ENCODE data around the gene SLFNL1.

SLFNL1 gene

GRCh38 chr1:40986956-40987355 lies 34.6 kb downstream of the SLFNL1 start:
- Histone ChIP-seq H3K9me3 (replicated peaks; ENCODE audit: insufficient read depth, low read length) (no peaks in the 10 kb centered on the region), H3K79me2 (ENCODE audit: low read length) (peaks cover 82% of the 10 kb centered on the region), H3K4me1 (ENCODE audit: low read length) (no peaks in the 10 kb centered on the region; the same call in 1 of the 2 replicates), H3F3A (ENCODE audit: insufficient read depth, low read length) (no peaks in the 10 kb centered on the region), H3K36me3 (replicated peaks; ENCODE audit: insufficient read depth, low read length) (peaks cover 45% of the 10 kb centered on the region), H3K9ac (ENCODE audit: low read length) (no peak overlapping the region), H3K27me3 (replicated peaks; ENCODE audit: insufficient read depth, low read length) (no peaks in the 10 kb centered on the region), H3K9me2 (replicated peaks; ENCODE audit: insufficient read depth, low read length) (no peaks in the 10 kb centered on the region), H2AFZ (ENCODE audit: low read length) (no peak overlapping the region), H3K4me3 (ENCODE audit: low read length) (no peak overlapping the region), H4K20me1 (ENCODE audit: insufficient read depth, low read length) (peaks cover 14% of the 10 kb centered on the region; the same call in 1 of the 2 replicates), H3K4me2 (ENCODE audit: low read depth, low read length) (no peak overlapping the region), H3K27ac (ENCODE audit: low read length) (no peak overlapping the region)
- no peak for TF ChIP-seq CTCF (IDR thresholded peaks at IDR 0.05; ENCODE audit: low read length)
- no peak for TF ChIP-seq EZH2 (optimal IDR thresholded peaks at IDR 0.05; ENCODE audit: low read depth, low read length)
- no peak for TF ChIP-seq EZH2phosphoT487 (IDR thresholded peaks at IDR 0.05; ENCODE audit: low read length)
- DNase-seq: no peak

- Histone ChIP-seq H3K4me1 (ENCODE audit: low read length) (peaks cover 3% of the 10 kb centered on the region), H3K4me2 (ENCODE audit: low read depth, low read length) (no peak overlapping the region)
- DNase-seq: no peak
These were observed 35.2 kb downstream of the SLFNL1 start for GRCh38 chr1:40986328-40986783.

GRCh38 chr1:40985875-40986274 lies 35.6 kb downstream of the SLFNL1 start:
- Histone ChIP-seq H3K9me2 (replicated peaks; ENCODE audit: insufficient read depth, low read length) (no peaks in the 10 kb centered on the region), H3K9ac (ENCODE audit: low read length) (no peak overlapping the region), H3K4me3 (ENCODE audit: low read length) (no peak overlapping the region), H3K27me3 (replicated peaks; ENCODE audit: insufficient read depth, low read length) (no peaks in the 10 kb centered on the region), H3K79me2 (ENCODE audit: low read length) (peaks cover 82% of the 10 kb centered on the region), H4K20me1 (ENCODE audit: insufficient read depth, low read length) (peaks cover 20% of the 10 kb centered on the region; the same call in 1 of the 2 replicates), H3K4me1 (ENCODE audit: low read length) (peaks cover 8% of the 10 kb centered on the region), H3F3A (ENCODE audit: insufficient read depth, low read length) (no peaks in the 10 kb centered on the region), H3K36me3 (replicated peaks; ENCODE audit: insufficient read depth, low read length) (peaks cover 40% of the 10 kb centered on the region), H3K9me3 (replicated peaks; ENCODE audit: insufficient read depth, low read length) (no peaks in the 10 kb centered on the region), H3K27ac (ENCODE audit: low read length) (no peak overlapping the region), H2AFZ (ENCODE audit: low read length) (no peak overlapping the region), H3K4me2 (ENCODE audit: low read depth, low read length) (no peak overlapping the region)
- TF ChIP-seq EZH2 (optimal IDR thresholded peaks at IDR 0.05; ENCODE audit: low read depth, low read length) (no peak), CTCF (IDR thresholded peaks at IDR 0.05; ENCODE audit: low read length) (no peak), EZH2phosphoT487 (IDR thresholded peaks at IDR 0.05; ENCODE audit: low read length) (no peak)
- DNase-seq: no peak

More at GRCh38 chr1:40986328-40986783, 35.2 kb downstream of the SLFNL1 start:
- no peaks in the 10 kb centered on the region for H3K9me2 ChIP-seq (replicated peaks; ENCODE audit: insufficient read depth, low read length)
- no peak overlapping the region for H3K27ac ChIP-seq (ENCODE audit: low read length)
- TF ChIP-seq EZH2 (optimal IDR thresholded peaks at IDR 0.05; ENCODE audit: low read depth, low read length) (no peak), CTCF (IDR thresholded peaks at IDR 0.05; ENCODE audit: low read length) (no peak), EZH2phosphoT487 (IDR thresholded peaks at IDR 0.05; ENCODE audit: low read length) (no peak)
- H3K36me3 ChIP-seq (replicated peaks; ENCODE audit: insufficient read depth, low read length): peaks cover 40% of the 10 kb centered on the region
- no peaks in the 10 kb centered on the region for H3K27me3 ChIP-seq (replicated peaks; ENCODE audit: insufficient read depth, low read length)
- no peaks in the 10 kb centered on the region for H3F3A ChIP-seq (ENCODE audit: insufficient read depth, low read length)
- H2AFZ ChIP-seq (ENCODE audit: low read length): no peak overlapping the region
- no peak overlapping the region for H3K9ac ChIP-seq (ENCODE audit: low read length)
- H3K79me2 ChIP-seq (ENCODE audit: low read length): peaks cover 82% of the 10 kb centered on the region
- peaks cover 20% of the 10 kb centered on the region; the same call in 1 of the 2 replicates for H4K20me1 ChIP-seq (ENCODE audit: insufficient read depth, low read length)
- no peaks in the 10 kb centered on the region for H3K9me3 ChIP-seq (replicated peaks; ENCODE audit: insufficient read depth, low read length)
- no peak overlapping the region for H3K4me3 ChIP-seq (ENCODE audit: low read length)
